ENCODE data around the gene CYP2W1. TPM values are rescaled to one million over a fixed set of nuclear protein-coding genes. Genes with fewer than 3 reads are reported as not detected.
A peak's percentile ranks its signal among the peaks of the same experiment; 100 is the strongest.

The CYP2W1 gene
- total RNA-seq, 6 experiments from 2014 or later = 0.15 to 0.25 TPM; not detected in 4

Small RNAs within 50 kb of the gene (microRNA-seq; reads per million reads assigned to microRNA genes)
- gene MIR339 = 2,210 reads per million, percentile 81 among the genes with 10 or more reads in this experiment

Other genes starting within 250 kb of the CYP2W1 start
- 10 to 100 TPM; 51.0 to 69.8 (median 61.2) TPM for gene SUN1, start 150.7 kb upstream of the CYP2W1 start, total RNA-seq (2021; fragmentation: NEBNext Ultra II Directional; extraction: Animal tissue kit (Norgen Biotek cat#: 25700))
- 10 to 100 TPM; 21.3 to 26.3 (median 25.5) TPM for gene GET4, start 106.6 kb upstream of the CYP2W1 start, total RNA-seq (2021; fragmentation: NEBNext Ultra II Directional; extraction: Animal tissue kit (Norgen Biotek cat#: 25700))
- 1 to 10 TPM in 2 of 6 experiments, under 1 TPM in 4; 0.64 to 1.1 (median 0.90) TPM for gene ADAP1, start 28.5 kb upstream of the CYP2W1 start, total RNA-seq (2021; fragmentation: NEBNext Ultra II Directional; extraction: Animal tissue kit (Norgen Biotek cat#: 25700))
- gene COX19, start 7.6 kb upstream of the CYP2W1 start, total RNA-seq (2021; fragmentation: NEBNext Ultra II Directional; extraction: Animal tissue kit (Norgen Biotek cat#: 25700)) = 1 to 10 TPM; 5.6 to 7.6 (median 6.5) TPM
- gene GPR146, start 61.4 kb downstream of the CYP2W1 start, total RNA-seq (2021; fragmentation: NEBNext Ultra II Directional; extraction: Animal tissue kit (Norgen Biotek cat#: 25700)) = under 1 TPM; 0.26 to 0.92 (median 0.52) TPM
- gene GPER1, start 104.9 kb downstream of the CYP2W1 start, total RNA-seq (2021; fragmentation: NEBNext Ultra II Directional; extraction: Animal tissue kit (Norgen Biotek cat#: 25700)) = 1 to 10 TPM; 4.6 to 7.1 (median 5.3) TPM
- gene ZFAND2A, start 177.0 kb downstream of the CYP2W1 start, total RNA-seq (2021; fragmentation: NEBNext Ultra II Directional; extraction: Animal tissue kit (Norgen Biotek cat#: 25700)) = 10 to 100 TPM; 14.3 to 20.8 (median 18.0) TPM
- gene UNCX, start 249.7 kb downstream of the CYP2W1 start, total RNA-seq (2021; fragmentation: NEBNext Ultra II Directional; extraction: Animal tissue kit (Norgen Biotek cat#: 25700)) = not detected